Cardiac fibroblast (primary cell): Measurements from ENCODE around the gene GPR150.

ENCODE experiments used
- DNase-seq, 2 donors: peaks; one replicate each; pipeline versions ENCODE4 v3.0.0 to v3.0.0-alpha.2; 2010; ENCODE audit warnings: low read depth in 2 of 2
- H3K4me3 ChIP-seq, 2 donors: replicated peaks in 1 of 2; 1 replicate in 1 of 2; 2 replicates in 1 of 2; pipeline ENCODE4 v1.5.1; 2011; ENCODE audit warnings: low read depth in 2 of 2, low read length in 2 of 2, mild to moderate bottlenecking in 2 of 2, moderate library complexity in 1 of 2
- CTCF ChIP-seq: IDR thresholded peaks from one replicate; pipeline ENCODE4 v1.5.1; 2011; ENCODE audit warnings: low read depth, mild to moderate bottlenecking, low read length, inconsistent platforms

The GPR150 gene

GRCh38 chr5:95595289-95595931, 24.5 kb upstream of the GPR150 start:
- DNase-seq: no peak
- no peak overlapping the region for H3K4me3 ChIP-seq
- TF ChIP-seq CTCF: no peak

GRCh38 chr5:95599252-95599651, 20.6 kb upstream of the GPR150 start:
- no peak for DNase-seq
- TF ChIP-seq CTCF: no peak
- no peak overlapping the region for H3K4me3 ChIP-seq

GRCh38 chr5:95600557-95600956, 19.3 kb upstream of the GPR150 start:
- TF ChIP-seq CTCF: no peak
- H3K4me3 ChIP-seq: no peak overlapping the region
- peak; percentile 43 to 64 for DNase-seq

GRCh38 chr5:95605786-95606185, 14.1 kb upstream of the GPR150 start:
- H3K4me3 ChIP-seq: no peak overlapping the region
- no peak for TF ChIP-seq CTCF
- DNase-seq: no peak

GRCh38 chr5:95606419-95606818, 13.5 kb upstream of the GPR150 start:
- no peak for DNase-seq
- no peak overlapping the region for H3K4me3 ChIP-seq
- no peak for TF ChIP-seq CTCF

GRCh38 chr5:95609711-95610110, 10.2 kb upstream of the GPR150 start:
- TF ChIP-seq CTCF: no peak
- no peak for DNase-seq
- no peak overlapping the region for H3K4me3 ChIP-seq

- no peak for DNase-seq
- no peak for TF ChIP-seq CTCF
- no peak overlapping the region for H3K4me3 ChIP-seq
Measured at GRCh38 chr5:95610546-95610945, 9.3 kb upstream of the GPR150 start.
